GM10266 (cell line): ENCODE measurements around the gene PCED1B.

Experiments
- DNase-seq: peaks from one replicate; pipeline ENCODE4 v3.0.0; 2012; ENCODE audit errors: extremely low spot score
- CTCF ChIP-seq: IDR thresholded peaks from 2 replicates; pipeline ENCODE4 v1.5.1; 2012; ENCODE audit warnings: mild to moderate bottlenecking, low read depth; ENCODE audit not compliant: control insufficient read depth, insufficient read depth; ENCODE audit errors: missing control alignments

The PCED1B gene

GRCh38 chr12:47095446-47096236 lies 16.2 kb downstream of the PCED1B start:
- DNase-seq: no peak
- TF ChIP-seq CTCF: no peak

GRCh38 chr12:47097276-47097896 lies 18.0 kb downstream of the PCED1B start:
- DNase-seq: no peak
- no peak for TF ChIP-seq CTCF

DNA sequence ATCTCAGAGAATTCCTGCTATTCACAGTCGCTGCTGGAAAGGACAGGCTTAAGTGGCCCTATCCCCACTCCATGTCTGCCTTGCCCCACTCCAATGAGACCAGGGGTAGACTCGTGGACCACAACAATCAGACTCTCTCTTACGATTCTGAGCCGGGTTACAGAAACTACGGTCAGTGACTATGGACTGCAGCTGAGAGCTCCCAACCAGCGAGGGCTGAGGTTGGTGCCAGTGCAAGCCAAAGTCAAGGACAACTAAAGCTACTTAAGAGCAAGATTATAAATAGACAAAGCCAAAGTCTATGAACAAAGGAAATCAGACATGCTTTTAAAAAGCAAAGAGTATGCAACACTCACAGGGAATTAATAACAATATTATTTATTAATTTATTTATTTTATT lies 18.7 kb downstream of the PCED1B start:
- no peak for DNase-seq
- TF ChIP-seq CTCF: no peak

- DNase-seq: no peak
- TF ChIP-seq CTCF: no peak
Observed at GRCh38 chr12:47099610-47100009, 20.2 kb downstream of the PCED1B start.

GRCh38 chr12:47100160-47100559 lies 20.7 kb downstream of the PCED1B start:
- no peak for DNase-seq
- no peak for TF ChIP-seq CTCF

GRCh38 chr12:47102406-47102805 lies 23.0 kb downstream of the PCED1B start:
- no peak for TF ChIP-seq CTCF
- no peak for DNase-seq
